AG09319 (cell line): ENCODE results near the gene ENTPD1.

Experiments used
- DNase-seq: peaks from one replicate; pipeline ENCODE4 v3.0.0-alpha.2; 2010; ENCODE audit warnings: low read depth; ENCODE audit errors: extremely low read depth
- CTCF ChIP-seq: IDR thresholded peaks from 2 replicates; pipeline ENCODE4 v1.5.1; 2011; ENCODE audit warnings: low read depth, mild to moderate bottlenecking, inconsistent platforms, low read length, moderate library complexity

ENTPD1 gene

GRCh38 chr10:95784279-95784913, 28.4 kb downstream of the ENTPD1 start:
- DNase-seq, result no peak

GRCh38 chr10:95785317-95785716, 29.4 kb downstream of the ENTPD1 start:
- DNase-seq, result no peak

More at GRCh38 chr10:95784279-95784913, 28.4 kb downstream of the ENTPD1 start:
- TF ChIP-seq CTCF, result no peak

GRCh38 chr10:95785942-95786669, 30.1 kb downstream of the ENTPD1 start:
- DNase-seq, result no peak
- no peak for TF ChIP-seq CTCF

More at GRCh38 chr10:95785317-95785716, 29.4 kb downstream of the ENTPD1 start:
- TF ChIP-seq CTCF, result no peak

GRCh38 chr10:95787447-95787846, 31.5 kb downstream of the ENTPD1 start:
- TF ChIP-seq CTCF, result no peak
- DNase-seq, result no peak

- no peak for TF ChIP-seq CTCF
- DNase-seq, result no peak
Observed at GRCh38 chr10:95788830-95789229, 32.9 kb downstream of the ENTPD1 start.

- no peak for TF ChIP-seq CTCF
- no peak for DNase-seq
Observed at GRCh38 chr10:95789902-95790301, 33.9 kb downstream of the ENTPD1 start.

- DNase-seq, result no peak
- no peak for TF ChIP-seq CTCF
Observed at GRCh38 chr10:95790982-95791381, 35.0 kb downstream of the ENTPD1 start.
